ENCODE measurements around the gene MRPL47.
"Not testable (repeated sequence)": the region's sequence is repeated elsewhere in the genome, so short reads cannot be mapped to it uniquely, and the experiment has no call there.

The MRPL47 gene

DNA sequence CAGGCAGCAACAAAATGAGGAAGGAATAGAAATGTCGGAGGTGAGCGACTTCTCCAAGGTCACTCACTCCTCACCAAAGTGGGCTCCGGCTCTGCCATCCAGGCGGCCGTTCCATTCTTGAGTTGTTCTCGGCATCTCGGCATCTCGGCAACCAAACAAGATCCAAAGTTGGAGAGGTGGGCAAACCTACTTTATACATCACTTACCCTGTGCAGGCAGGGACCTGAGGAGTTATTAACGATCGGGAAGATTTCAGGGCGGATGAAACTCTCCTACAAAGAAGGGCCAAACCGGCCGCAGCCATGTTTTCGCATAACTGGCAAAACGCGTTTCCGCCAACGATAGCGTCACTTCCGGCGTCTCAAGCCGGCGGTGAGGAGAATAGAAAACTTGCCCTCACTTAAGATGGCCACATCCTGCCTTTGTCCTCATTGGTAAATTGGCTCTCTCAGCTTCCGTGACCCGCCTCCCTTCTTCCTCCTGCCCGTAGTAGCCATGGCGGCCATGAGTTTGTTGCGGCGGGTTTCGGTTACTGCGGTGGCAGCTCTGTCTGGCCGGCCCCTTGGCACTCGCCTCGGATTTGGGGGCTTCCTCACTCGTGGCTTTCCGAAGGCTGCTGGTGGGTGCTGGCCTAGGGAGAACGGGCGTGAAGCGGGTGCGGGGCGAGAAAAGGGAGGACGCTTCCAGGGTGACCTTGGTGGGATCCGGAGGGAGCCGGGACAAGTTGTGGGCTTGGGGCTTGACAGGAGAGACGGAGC is at the start of gene MRPL47, which contains the start of gene NDUFB5:
Gene MRPL47, minus strand, starts transcription at position 318 of the 758 bp plus-strand sequence. Its CDS starts 14 bp downstream, at position 304.
Gene NDUFB5, plus strand, starts transcription at position 474 of the 758 bp plus-strand sequence. Its CDS starts 22 bp downstream, at position 496.
- DNase-seq (ENCODE audit: low read depth) = peak; percentile 98
- peak within 1 kb of the TSS; percentile 100 for H3K4me3 ChIP-seq (replicated peaks; ENCODE audit: low read depth, low read length)
- TF ChIP-seq, protein P1, sequence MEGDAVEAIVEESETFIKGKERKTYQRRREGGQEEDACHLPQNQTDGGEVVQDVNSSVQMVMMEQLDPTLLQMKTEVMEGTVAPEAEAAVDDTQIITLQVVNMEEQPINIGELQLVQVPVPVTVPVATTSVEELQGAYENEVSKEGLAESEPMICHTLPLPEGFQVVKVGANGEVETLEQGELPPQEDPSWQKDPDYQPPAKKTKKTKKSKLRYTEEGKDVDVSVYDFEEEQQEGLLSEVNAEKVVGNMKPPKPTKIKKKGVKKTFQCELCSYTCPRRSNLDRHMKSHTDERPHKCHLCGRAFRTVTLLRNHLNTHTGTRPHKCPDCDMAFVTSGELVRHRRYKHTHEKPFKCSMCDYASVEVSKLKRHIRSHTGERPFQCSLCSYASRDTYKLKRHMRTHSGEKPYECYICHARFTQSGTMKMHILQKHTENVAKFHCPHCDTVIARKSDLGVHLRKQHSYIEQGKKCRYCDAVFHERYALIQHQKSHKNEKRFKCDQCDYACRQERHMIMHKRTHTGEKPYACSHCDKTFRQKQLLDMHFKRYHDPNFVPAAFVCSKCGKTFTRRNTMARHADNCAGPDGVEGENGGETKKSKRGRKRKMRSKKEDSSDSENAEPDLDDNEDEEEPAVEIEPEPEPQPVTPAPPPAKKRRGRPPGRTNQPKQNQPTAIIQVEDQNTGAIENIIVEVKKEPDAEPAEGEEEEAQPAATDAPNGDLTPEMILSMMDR (IDR thresholded peaks at IDR 0.05; ENCODE audit: low read length, missing control alignments) = no peak

DNA sequence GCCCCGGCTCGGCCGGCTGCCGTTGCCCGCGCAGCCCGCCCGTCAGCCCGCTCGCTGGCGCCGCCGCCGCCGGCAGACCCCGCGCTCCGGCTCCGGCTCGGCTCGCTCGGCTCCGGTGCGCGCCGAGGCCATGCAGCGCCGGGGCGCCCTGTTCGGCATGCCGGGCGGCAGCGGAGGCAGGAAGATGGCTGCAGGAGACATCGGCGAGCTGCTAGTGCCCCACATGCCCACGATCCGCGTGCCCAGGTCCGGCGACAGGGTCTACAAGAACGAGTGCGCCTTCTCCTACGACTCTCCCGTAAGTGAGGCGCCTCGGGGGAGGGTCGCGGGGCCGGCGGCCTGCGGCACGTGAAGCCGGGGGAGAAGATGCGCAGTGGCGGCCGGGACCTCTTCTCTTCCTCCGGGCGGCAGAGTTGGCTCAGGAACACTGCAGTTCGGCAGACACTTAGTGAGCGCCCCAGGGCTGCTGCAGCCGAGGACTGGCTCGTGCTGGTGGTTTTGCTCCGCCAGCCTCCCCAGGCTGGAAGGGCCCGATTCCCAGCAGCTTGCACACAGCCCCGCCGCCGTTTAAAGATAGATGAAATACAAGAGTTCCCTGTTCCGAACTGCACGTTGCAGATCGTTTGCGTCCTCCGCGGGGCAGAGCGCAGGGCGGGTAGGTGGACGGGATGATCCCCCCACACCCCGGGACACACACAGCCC is 48.8 kb upstream of the MRPL47 start:
- DNase-seq (ENCODE audit: low read depth) = peak; percentile 85
- TF ChIP-seq, protein P1 (IDR thresholded peaks at IDR 0.05; ENCODE audit: low read length, missing control alignments) = no peak
- H3K4me3 ChIP-seq (replicated peaks; ENCODE audit: low read depth, low read length) = peak overlapping the region; percentile 79

DNA sequence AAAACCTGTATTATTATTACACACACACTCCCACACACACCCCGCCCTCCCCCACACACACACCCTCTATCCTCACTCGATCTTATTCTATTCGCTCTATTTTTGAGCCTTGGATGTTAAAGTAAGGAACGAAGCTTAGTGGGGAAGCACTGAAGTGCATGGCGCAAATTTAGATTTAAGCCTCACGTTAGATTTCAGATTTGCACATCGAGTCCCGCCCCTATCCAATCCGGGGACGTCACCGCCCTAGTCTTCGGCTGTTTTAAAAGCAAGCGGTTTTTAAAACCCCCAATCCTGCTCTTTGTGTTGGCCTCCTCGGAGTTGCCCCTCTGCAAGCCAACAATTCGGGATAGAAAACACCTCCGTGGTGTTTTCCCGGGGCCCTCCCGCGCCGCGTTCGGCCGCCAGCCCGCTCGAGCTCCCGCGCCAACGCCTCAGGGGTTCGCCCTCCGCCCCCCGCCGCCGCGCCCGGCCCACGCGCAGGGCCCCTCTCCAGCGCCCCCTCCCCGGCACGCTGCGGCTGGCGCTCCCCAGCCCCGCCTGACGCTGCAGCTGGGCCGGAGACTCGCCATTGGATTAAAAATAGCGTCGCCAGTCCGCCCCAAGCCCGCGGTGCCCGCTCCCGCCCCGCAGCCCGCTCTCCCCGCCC is 48.1 kb upstream of the MRPL47 start, which contains the start of gene USP13:
Gene USP13, plus strand, starts transcription at position 594 of the 649 bp plus-strand sequence. CDS start 186 bp downstream, outside the sequence.
- H3K4me3 ChIP-seq (replicated peaks; ENCODE audit: low read depth, low read length) = peak within 1 kb of the TSS; percentile 79
- peak; percentile 86 for DNase-seq (ENCODE audit: low read depth)
- TF ChIP-seq, protein P1 (IDR thresholded peaks at IDR 0.05; ENCODE audit: low read length, missing control alignments) = no peak

DNA sequence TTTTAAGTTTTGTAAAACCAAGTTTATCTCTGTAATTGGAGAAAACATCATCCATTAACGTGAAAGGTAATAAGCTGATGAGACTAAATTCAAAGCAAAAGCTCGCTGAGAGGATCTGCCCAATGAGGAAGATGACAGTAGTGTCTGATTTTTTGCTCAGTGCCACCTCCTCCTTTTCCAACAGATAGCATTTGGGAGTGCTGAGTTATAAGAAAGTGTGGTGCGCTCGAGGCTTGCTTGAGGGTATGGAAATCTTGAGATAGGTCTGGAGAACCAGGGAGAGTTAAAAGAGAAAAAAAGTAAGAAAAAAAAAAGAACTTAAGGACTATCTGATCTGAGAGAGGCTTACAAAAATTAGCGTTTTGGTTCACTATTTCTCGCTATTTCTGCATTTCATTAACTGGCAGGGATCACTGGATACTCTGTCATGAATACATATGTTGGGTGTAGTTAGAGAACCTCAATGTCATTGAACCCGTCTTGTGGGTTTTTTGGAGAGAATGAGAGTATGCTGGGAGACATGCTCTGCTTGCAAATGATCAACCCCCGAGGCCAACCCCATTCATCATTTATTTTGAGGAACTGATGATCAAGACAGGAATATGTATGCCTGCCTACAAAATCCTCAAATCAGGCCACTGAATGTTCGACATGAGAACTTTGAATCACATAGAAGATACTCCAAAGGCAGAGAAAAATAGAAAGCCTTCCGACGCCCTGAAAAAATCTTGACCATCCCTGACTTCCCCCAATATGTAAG is 47.4 kb upstream of the MRPL47 start:
- DNase-seq (ENCODE audit: low read depth) = no peak
- TF ChIP-seq, protein P1 (IDR thresholded peaks at IDR 0.05; ENCODE audit: low read length, missing control alignments) = no peak
- H3K4me3 ChIP-seq (replicated peaks; ENCODE audit: low read depth, low read length) = peak overlapping the region; percentile 79

DNA sequence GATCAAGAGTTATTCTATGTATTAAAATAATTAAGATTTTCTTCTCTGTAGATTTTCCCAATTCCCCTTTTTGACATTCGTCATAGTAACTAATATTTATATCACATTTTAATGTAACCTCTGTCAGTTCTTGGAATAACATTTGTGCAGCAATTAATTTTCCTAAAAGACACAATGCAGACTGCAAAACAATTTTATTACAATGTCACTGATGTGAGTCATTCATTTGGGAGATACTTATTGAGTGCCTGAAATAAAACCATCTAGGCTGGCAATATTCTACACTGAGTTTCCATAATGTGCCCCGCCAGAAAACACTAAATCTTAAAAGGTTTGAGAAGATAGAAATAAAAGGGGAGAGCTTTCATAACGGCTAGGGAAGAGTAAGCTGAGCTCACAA is 41.7 kb upstream of the MRPL47 start:
- TF ChIP-seq, protein P1 (IDR thresholded peaks at IDR 0.05; ENCODE audit: low read length, missing control alignments) = no peak
- H3K4me3 ChIP-seq (replicated peaks; ENCODE audit: low read depth, low read length) = no peak overlapping the region
- no peak for DNase-seq (ENCODE audit: low read depth)

DNA sequence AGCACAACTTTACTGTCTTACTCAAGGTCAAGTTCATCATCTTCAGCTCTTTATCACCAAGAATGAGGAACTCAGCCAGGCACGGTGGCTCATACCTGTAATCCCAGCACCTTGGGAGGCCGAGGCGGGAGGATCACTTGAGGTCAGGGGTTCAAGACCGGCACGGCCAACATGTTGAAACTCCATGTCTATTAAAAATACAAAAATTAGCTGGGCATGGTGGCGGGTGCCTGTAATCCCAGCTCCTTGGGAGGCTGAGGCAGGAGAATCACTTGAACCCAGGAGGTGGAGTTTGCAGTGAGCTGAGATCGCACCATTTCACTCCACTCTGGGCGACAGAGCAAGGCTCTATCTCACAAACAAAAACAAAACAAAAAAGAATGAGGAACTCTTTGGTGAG is 39.4 kb upstream of the MRPL47 start:
- H3K4me3 ChIP-seq (replicated peaks; ENCODE audit: low read depth, low read length); DNase-seq (ENCODE audit: low read depth): not testable (repeated sequence)

Data from fibroblast of pulmonary artery (primary cell).